Right renal cortex interstitium (tissue), 3 donors: ENCODE results near the gene PPCS. TPM values are rescaled to one million over a fixed set of nuclear protein-coding genes. Genes with fewer than 3 reads are reported as not detected.

ENCODE experiments used
- polyA plus RNA-seq, 3 donors: library from polyadenylated mRNA; unstranded; fragments of 120-200 nt; gene quantifications; one replicate each; pipeline ENCODE4 v1.2.1, GENCODE V29; 2013; ENCODE audit not compliant: insufficient read length in 3 of 3

The PPCS gene
- polyA plus RNA-seq, 3 donors: 86.8 to 92.9 (median 92.0) TPM

Other genes starting within 250 kb of the PPCS start
- gene FOXJ3, start 121.3 kb upstream of the PPCS start, polyA plus RNA-seq: 10 to 100 TPM; 40.0 to 41.4 (median 40.9) TPM
- under 1 TPM; 0.40 to 0.47 (median 0.42) TPM for gene RIMKLA, start 75.8 kb upstream of the PPCS start, polyA plus RNA-seq
- 1 to 10 TPM; 4.0 to 5.5 (median 4.6) TPM for gene ZMYND12, start 521 bp upstream of the PPCS start, polyA plus RNA-seq
- gene CCDC30, start 6.7 kb downstream of the PPCS start, polyA plus RNA-seq: 10 to 100 TPM; 17.4 to 20.8 (median 18.0) TPM
- gene PPIH, start 201.9 kb downstream of the PPCS start, polyA plus RNA-seq: 10 to 100 TPM; 53.9 to 62.5 (median 57.5) TPM
- gene YBX1, start 225.9 kb downstream of the PPCS start, polyA plus RNA-seq: 100 to 1,000 TPM; 611 to 684 (median 661) TPM